GM12878 (cell line): ENCODE results near the gene CXXC5. TPM values are rescaled to one million over a fixed set of nuclear protein-coding genes. Genes with fewer than 3 reads are reported as not detected.

Source experiments
- ASH2L ChIP-seq: fragments of 300-600, 200-600 bp; sonication (generic); IDR thresholded peaks from 2 replicates; pipeline ENCODE4 v1.6.1; 2017; ENCODE audit warnings: low read depth, mild to moderate bottlenecking, borderline replicate concordance
- BHLHE40 ChIP-seq, 2 experiments: fragments of 450-650 bp in 1 of 2; IDR thresholded peaks; 2 replicates each; pipeline ENCODE4 v1.6.1; 2011 to 2017; ENCODE audit warnings: low read depth in 2 of 2, borderline replicate concordance in 1 of 2, improper control_type of control experiment in 1 of 2, low read length in 1 of 2, mild to moderate bottlenecking in 1 of 2
- DPF2 ChIP-seq: fragments of 450-650 bp; IDR thresholded peaks from 2 replicates; pipeline ENCODE4 v1.6.1; 2017; ENCODE audit warnings: mild to moderate bottlenecking
- GATAD2B ChIP-seq: fragments of 450-650 bp; conservative IDR thresholded peaks from 2 replicates; pipeline ENCODE4 v1.6.1; 2017; ENCODE audit warnings: low read depth, mild to moderate bottlenecking, moderate library complexity
- MEF2B ChIP-seq: fragments of 450-650 bp; IDR thresholded peaks from 2 replicates; pipeline ENCODE4 v1.6.1; 2018; ENCODE audit warnings: mild to moderate bottlenecking, moderate library complexity; ENCODE audit not compliant: partially characterized antibody, poor library complexity, severe bottlenecking
- RAD51 ChIP-seq: fragments of 450-650 bp; IDR thresholded peaks from 2 replicates; pipeline ENCODE4 v1.6.1; 2016; ENCODE audit warnings: moderate library complexity, mild to moderate bottlenecking, inconsistent platforms
- STAT1 ChIP-seq: fragments of 450-650 bp; conservative IDR thresholded peaks from 2 replicates; pipeline ENCODE4 v1.6.1; 2014; ENCODE audit warnings: antibody characterized with exemption, mild to moderate bottlenecking
- SUZ12 ChIP-seq: fragments of 200-600 bp; sonication (generic); IDR thresholded peaks from one replicate; pipeline ENCODE4 v1.6.1; 2018; ENCODE audit warnings: antibody characterized with exemption, mild to moderate bottlenecking; ENCODE audit not compliant: unreplicated experiment
- ZBTB11 ChIP-seq: fragments of 450-650 bp; formaldehyde crosslinking; IDR thresholded peaks from 2 replicates; pipeline ENCODE4 v1.5.0; 2022; ENCODE audit warnings: mild to moderate bottlenecking, missing genetic modification characterization
- polyA plus RNA-seq, 11 experiments: library from polyadenylated mRNA; depleted of rRNA in 4 of 11; unstranded in 6 of 11; stranded (reverse) in 5 of 11; fragments of >200 nt; fragmentation: Nextera tagmentation in 4 of 11; fragmentation: Illumina TruSeq in 1 of 11; extraction: Ambion mirVana in 4 of 11; extraction: Trizol in 1 of 11; gene quantifications; 1 replicate in 1 of 11; 2 replicates in 10 of 11; pipeline versions ENCODE4 v1.2.1 to v1.2.3, GENCODE V29; 2011 to 2016; ENCODE audit warnings: inconsistent platforms in 2 of 11, missing spikeins in 2 of 11, low read depth in 1 of 11
- total RNA-seq, 4 experiments: library from RNA; depleted of rRNA in 3 of 4; stranded (reverse); fragments of >200 nt in 3 of 4; fragmentation: Illumina TruSeq in 1 of 4; extraction: Trizol in 1 of 4; gene quantifications; 2 replicates each; pipeline versions ENCODE4 v1.2.1 to v1.2.3, GENCODE V29; 2013 to 2021

Gene CXXC5
- total and polyA plus RNA-seq, 10 of the 15 experiments (the other 5 are each of a cell fraction or from before 2014, with no cell fraction given), result 1.8 to 90.8 (median 40.7) TPM

DNA sequence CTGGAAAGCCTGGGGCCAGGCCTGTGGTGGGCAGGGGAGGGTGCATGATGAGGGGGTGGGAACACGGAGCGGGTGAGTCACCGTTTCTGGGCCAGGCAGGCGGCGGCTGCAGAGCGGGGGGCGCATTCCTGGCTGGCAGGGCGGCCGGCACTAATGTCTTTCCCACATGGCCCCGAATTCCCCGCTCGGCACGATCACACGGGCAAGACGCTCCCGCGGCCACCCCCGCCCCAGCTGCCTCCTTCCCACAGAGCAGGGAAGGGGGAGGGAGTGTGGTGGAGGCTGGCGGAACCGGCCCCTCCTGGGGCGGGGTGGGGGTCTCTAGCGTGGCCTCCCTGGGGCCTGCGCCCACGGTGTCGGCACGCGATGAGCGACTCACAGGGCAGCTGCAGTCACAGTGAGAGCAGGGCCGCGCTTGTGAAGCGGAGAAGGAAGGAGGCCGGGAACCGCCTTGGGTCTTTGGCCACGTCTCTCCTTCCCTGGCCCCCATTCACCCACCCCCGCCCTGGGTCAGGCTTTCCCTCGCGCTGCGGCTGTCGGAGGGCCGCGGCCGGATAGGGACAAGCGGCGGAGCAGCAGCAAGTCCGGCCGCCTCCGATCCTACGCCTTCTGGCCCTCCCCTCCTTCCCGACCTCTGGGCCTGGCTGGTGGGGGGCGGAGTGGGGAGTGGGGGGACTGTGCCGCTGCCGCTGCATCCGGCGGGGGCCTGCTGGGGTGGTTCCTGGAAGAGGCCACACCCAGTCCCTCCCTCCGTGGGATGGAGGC, 48.9 kb downstream of the CXXC5 start (continued):
- no peak for TF ChIP-seq ZBTB11 (CRISPR knock-in tag)
- TF ChIP-seq GATAD2B, result peak; percentile 31; the same call in 1 of the 2 replicates
- TF ChIP-seq MEF2B, result peak; percentile 34
- TF ChIP-seq BHLHE40 (IDR thresholded peaks at IDR 0.05; ENCODE audit: borderline replicate concordance in 1 of 2, low read depth in 2 of 2, low read length in 1 of 2), result peak; percentile 55 to 81; a peak in 3 of 4 replicates
- no peak for TF ChIP-seq RAD51
- TF ChIP-seq ASH2L, result no peak
- TF ChIP-seq DPF2, result peak; percentile 25; the same call in 1 of the 2 replicates
- peak; percentile 37 for TF ChIP-seq SUZ12
- no peak for TF ChIP-seq STAT1
